Left lobe of liver (tissue), 2 donors: ENCODE measurements around the gene DIMT1. TPM values are rescaled to one million over a fixed set of nuclear protein-coding genes. Genes with fewer than 3 reads are reported as not detected.

Experiments used
- ATAC-seq: fragments of 200-7000 bp; cut with Tn5 transposase; one replicate; pipeline ENCODE4 v1.9.1; 2020; ENCODE audit warnings: mild to moderate bottlenecking, moderate library complexity
- DNase-seq: peaks from one replicate; pipeline ENCODE4 v3.0.0-alpha.2; 2020; ENCODE audit warnings: low spot score
- total RNA-seq: library from RNA; stranded (reverse); gene quantifications from one replicate; pipeline ENCODE4 v1.2.1, GENCODE V29; 2021
- donor health status: DM: no; HTN: no; CAD: no; lungs with moderate emphysema.
- donor health status: DM: no; HTN: yes; CAD: no.

DIMT1 gene
- total RNA-seq, result 5.9 TPM

- DNase-seq (peak; percentile 97), ATAC-seq (peak; percentile 98)
These were observed at the start of gene DIMT1 for GRCh38 chr5:62403411-62404250. Gene DIMT1 (minus strand): TSS chr5:62403905. CDS start chr5:62403772, 133 bp downstream.

GRCh38 chr5:62450259-62450658 lies 46.6 kb upstream of the DIMT1 start:
- ATAC-seq, result no peak
- no peak for DNase-seq

GRCh38 chr5:62448528-62448927 lies 44.8 kb upstream of the DIMT1 start:
- DNase-seq, result no peak
- no peak for ATAC-seq

- ATAC-seq, result no peak
- no peak for DNase-seq
These were observed 28.9 kb upstream of the DIMT1 start for GRCh38 chr5:62432621-62433064.

GRCh38 chr5:62431735-62432620 lies 28.3 kb upstream of the DIMT1 start:
- peak; percentile 66 for ATAC-seq
- DNase-seq, result no peak

GRCh38 chr5:62424763-62425162 lies 21.1 kb upstream of the DIMT1 start:
- no peak for ATAC-seq
- DNase-seq, result no peak

GRCh38 chr5:62421414-62421813 lies 17.7 kb upstream of the DIMT1 start:
- no peak for ATAC-seq
- DNase-seq, result no peak

- DNase-seq (no peak), ATAC-seq (no peak)
These were observed 15.9 kb upstream of the DIMT1 start for GRCh38 chr5:62419609-62420008.

- DNase-seq (no peak), ATAC-seq (no peak)
These were observed 14.9 kb upstream of the DIMT1 start for GRCh38 chr5:62418462-62419076.

- ATAC-seq (no peak), DNase-seq (no peak)
These were observed 10.0 kb upstream of the DIMT1 start for GRCh38 chr5:62413711-62414110.

- ATAC-seq (peak; percentile 98), DNase-seq (peak; percentile 99)
These were observed 9.0 kb upstream of the DIMT1 start, which contains the start of gene IPO11 for GRCh38 chr5:62412549-62413329. Gene IPO11 (plus strand): TSS chr5:62412763. CDS start chr5:62437280, 24,517 bp downstream.

GRCh38 chr5:62395210-62395950 lies 8.3 kb downstream of the DIMT1 start:
- ATAC-seq (no peak), DNase-seq (no peak)

GRCh38 chr5:62386824-62387223 lies 16.9 kb downstream of the DIMT1 start:
- DNase-seq (no peak), ATAC-seq (no peak)

GRCh38 chr5:62385816-62386400 lies 17.8 kb downstream of the DIMT1 start:
- DNase-seq (no peak), ATAC-seq (no peak)

GRCh38 chr5:62385131-62385530 lies 18.6 kb downstream of the DIMT1 start:
- DNase-seq, result no peak

GRCh38 chr5:62376064-62376463 lies 27.6 kb downstream of the DIMT1 start:
- DNase-seq (no peak), ATAC-seq (no peak)

More at GRCh38 chr5:62385131-62385530, 18.6 kb downstream of the DIMT1 start:
- ATAC-seq, result no peak

- no peak for ATAC-seq
These were observed 28.1 kb downstream of the DIMT1 start for GRCh38 chr5:62375627-62376026.

GRCh38 chr5:62374090-62374489 lies 29.6 kb downstream of the DIMT1 start:
- DNase-seq, result no peak
- no peak for ATAC-seq

More at GRCh38 chr5:62375627-62376026, 28.1 kb downstream of the DIMT1 start:
- DNase-seq, result no peak

- ATAC-seq, result no peak
- no peak for DNase-seq
These were observed 30.3 kb downstream of the DIMT1 start for GRCh38 chr5:62373382-62373781.
